Measurements from ENCODE around the gene CDH12. TPM values are rescaled to one million over a fixed set of nuclear protein-coding genes. Genes with fewer than 3 reads are reported as not detected.

CDH12 gene
- total and polyA plus RNA-seq, 2 donors (not counting 3 experiments of a cell fraction or from before 2014, with no cell fraction given) = 0.03 TPM; not detected in 1

- ChIA-PET CTCF (no interaction called here), POLR2A (no interaction called here)
- no peaks in the 10 kb centered on the region for H3K36me3 ChIP-seq (ENCODE audit: control insufficient read depth in 2 of 2, extremely low read depth in 1 of 2, insufficient read depth in 2 of 2, low read length in 2 of 2)
- no peak for TF ChIP-seq CTCF (IDR thresholded peaks at IDR 0.05; ENCODE audit: extremely low read depth in 1 of 2, insufficient read depth in 1 of 2, low read depth in 1 of 2, low read length in 2 of 2)
- no peak for TF ChIP-seq POLR2A (IDR thresholded peaks at IDR 0.05; ENCODE audit: low read depth, low read length)
- TF ChIP-seq JUN (IDR thresholded peaks at IDR 0.05; ENCODE audit: borderline replicate concordance, insufficient read depth, insufficient read length, low read depth) = no peak
- no peak overlapping the region for H2AFZ ChIP-seq (ENCODE audit: low read depth, low read length)
- no peaks in the 10 kb centered on the region for H3K4me1 ChIP-seq (ENCODE audit: control insufficient read depth, extremely low read depth, insufficient read depth, low read length)
- no peak overlapping the region for H3K4me2 ChIP-seq (ENCODE audit: insufficient read depth, low read length)
- BruUV-seq (replicated peaks) = no TSS peak
- H4K20me1 ChIP-seq (replicated peaks; ENCODE audit: control insufficient read depth, extremely low read depth, insufficient read depth, low read length) = no peaks in the 10 kb centered on the region
- no peaks in the 10 kb centered on the region for H3K27me3 ChIP-seq (ENCODE audit: control insufficient read depth in 2 of 2, insufficient read depth in 2 of 2, low read length in 2 of 2)
- dilution Hi-C loops (cut with MboI; ENCODE audit: extremely low pct_ligation_motif_present, low sequenced_read_pairs) (no loop called here), intact Hi-C loops (cut with micrococcal nuclease) (no loop called here)
- no peak overlapping the region for H3K27ac ChIP-seq (ENCODE audit: insufficient read depth, low read depth, low read length)
- no peaks in the 10 kb centered on the region for H3K79me2 ChIP-seq (ENCODE audit: control insufficient read depth, insufficient read depth, low read length)
- H3K9me1 ChIP-seq (replicated peaks; ENCODE audit: control insufficient read depth, extremely low read depth, insufficient read depth, low read length) = no peaks in the 10 kb centered on the region
- no peak for DNase-seq (ENCODE audit: low read depth, low spot score)
- no peak overlapping the region for H3K4me3 ChIP-seq (replicated peaks in 1 of 3; ENCODE audit: insufficient read depth in 1 of 3, low read depth in 1 of 3, low read length in 3 of 3)
- H3K9ac ChIP-seq (replicated peaks; ENCODE audit: extremely low read depth, insufficient read depth, low read length) = no peak overlapping the region
- FAIRE-seq = no peak
- no peaks in the 10 kb centered on the region for H3K9me3 ChIP-seq (replicated peaks; ENCODE audit: control insufficient read depth, insufficient read depth, low read length)
Measured at GRCh38 chr5:22650511-22650910, 202.6 kb downstream of the CDH12 start.

- POLR2A ChIA-PET = no interaction called here
- dilution Hi-C loops (cut with MboI; ENCODE audit: extremely low pct_ligation_motif_present, low sequenced_read_pairs) = no loop called here
Measured at GRCh38 chr5:22649074-22649473, 204.1 kb downstream of the CDH12 start.

More at GRCh38 chr5:22649074-22649473, 204.1 kb downstream of the CDH12 start:
- H3K36me3 ChIP-seq (ENCODE audit: control insufficient read depth in 2 of 2, extremely low read depth in 1 of 2, insufficient read depth in 2 of 2, low read length in 2 of 2) = no peaks in the 10 kb centered on the region
- no peaks in the 10 kb centered on the region for H4K20me1 ChIP-seq (replicated peaks; ENCODE audit: control insufficient read depth, extremely low read depth, insufficient read depth, low read length)
- intact Hi-C loops (cut with micrococcal nuclease) = no loop called here
- DNase-seq (ENCODE audit: low read depth, low spot score) = peak; percentile 87
- TF ChIP-seq POLR2A (IDR thresholded peaks at IDR 0.05; ENCODE audit: low read depth, low read length) = no peak
- TF ChIP-seq MYC (IDR thresholded peaks at IDR 0.05; ENCODE audit: low read depth, low read length) = no peak
- TF ChIP-seq FOS (IDR thresholded peaks at IDR 0.05; ENCODE audit: borderline replicate concordance, insufficient read depth, low read length) = no peak
- no peak for TF ChIP-seq MAX (IDR thresholded peaks at IDR 0.05; ENCODE audit: insufficient read depth, insufficient read length)
- TF ChIP-seq GATA2 (IDR thresholded peaks at IDR 0.05; ENCODE audit: insufficient read depth, insufficient read length, low read depth, low read length) = no peak
- TF ChIP-seq EZH2 (IDR thresholded peaks at IDR 0.05; ENCODE audit: borderline replicate concordance, low read depth, low read length, severe bottlenecking) = no peak
- TF ChIP-seq CTCF (IDR thresholded peaks at IDR 0.05; ENCODE audit: extremely low read depth in 1 of 2, insufficient read depth in 1 of 2, low read depth in 1 of 2, low read length in 2 of 2) = no peak
- TF ChIP-seq JUN (IDR thresholded peaks at IDR 0.05; ENCODE audit: borderline replicate concordance, insufficient read depth, insufficient read length, low read depth) = no peak
- no peak for TF ChIP-seq POLR2AphosphoS5 (IDR thresholded peaks at IDR 0.05; ENCODE audit: insufficient read depth, low read depth, low read length)
- BruUV-seq (replicated peaks) = no TSS peak
- H3K79me2 ChIP-seq (ENCODE audit: control insufficient read depth, insufficient read depth, low read length) = no peaks in the 10 kb centered on the region
- H3K9me3 ChIP-seq (replicated peaks; ENCODE audit: control insufficient read depth, insufficient read depth, low read length) = no peaks in the 10 kb centered on the region
- H3K4me2 ChIP-seq (ENCODE audit: insufficient read depth, low read length) = no peak overlapping the region
- H3K9ac ChIP-seq (replicated peaks; ENCODE audit: extremely low read depth, insufficient read depth, low read length) = no peak overlapping the region
- H3K27ac ChIP-seq (ENCODE audit: insufficient read depth, low read depth, low read length) = no peak overlapping the region
- H3K4me1 ChIP-seq (ENCODE audit: control insufficient read depth, extremely low read depth, insufficient read depth, low read length) = no peaks in the 10 kb centered on the region
- CTCF ChIA-PET = interaction anchor here (1.2 kb wide), 1 partner anchor 9 kb away, joined by 4 read pairs; no protein-coding TSS in a partner anchor
- no peaks in the 10 kb centered on the region for H3K9me1 ChIP-seq (replicated peaks; ENCODE audit: control insufficient read depth, extremely low read depth, insufficient read depth, low read length)
- H2AFZ ChIP-seq (ENCODE audit: low read depth, low read length) = no peak overlapping the region
- no peaks in the 10 kb centered on the region for H3K27me3 ChIP-seq (ENCODE audit: control insufficient read depth in 2 of 2, insufficient read depth in 2 of 2, low read length in 2 of 2)
- FAIRE-seq = peak; percentile 28
- H3K4me3 ChIP-seq (replicated peaks in 1 of 3; ENCODE audit: insufficient read depth in 1 of 3, low read depth in 1 of 3, low read length in 3 of 3) = no peak overlapping the region

Measured in endothelial cell of umbilical vein (primary cell).